Measurements from ENCODE around the gene SUCLA2.

SUCLA2 gene

DNA sequence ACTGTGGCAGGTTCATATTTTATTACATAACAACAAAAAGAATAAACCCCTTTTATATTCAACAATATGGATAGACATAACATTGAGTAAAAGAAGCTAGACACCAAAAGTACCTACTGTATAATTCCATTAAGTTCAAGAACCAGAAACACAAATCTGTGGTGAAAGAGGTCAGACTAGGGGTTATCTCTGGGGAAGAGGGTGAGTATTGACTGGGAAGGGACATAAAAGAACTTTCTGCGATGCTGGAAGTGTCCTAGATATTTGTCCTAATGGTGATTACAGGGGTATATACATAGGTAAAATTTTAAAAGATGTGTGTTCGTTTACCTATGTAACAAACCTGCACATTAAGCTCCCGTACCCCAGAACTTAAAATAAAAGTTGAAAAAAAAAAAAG lies 103.0 kb downstream of the SUCLA2 start:
- Histone ChIP-seq H3K36me3 (ENCODE audit: control insufficient read depth, insufficient read depth, low read length, severe bottlenecking) (peaks cover 2% of the 10 kb centered on the region), H3K4me3 (ENCODE audit: low read length) (no peak overlapping the region), H3K9me3 (ENCODE audit: control insufficient read depth, low read length) (no peaks in the 10 kb centered on the region), H3K4me1 (ENCODE audit: control insufficient read depth, insufficient read depth, low read length) (no peaks in the 10 kb centered on the region), H3K9ac (ENCODE audit: low read length) (no peak overlapping the region), H3K27me3 (replicated peaks; ENCODE audit: control insufficient read depth, insufficient read depth, low read length) (no peaks in the 10 kb centered on the region)
- no peak for DNase-seq (ENCODE audit: low read depth)

DNA sequence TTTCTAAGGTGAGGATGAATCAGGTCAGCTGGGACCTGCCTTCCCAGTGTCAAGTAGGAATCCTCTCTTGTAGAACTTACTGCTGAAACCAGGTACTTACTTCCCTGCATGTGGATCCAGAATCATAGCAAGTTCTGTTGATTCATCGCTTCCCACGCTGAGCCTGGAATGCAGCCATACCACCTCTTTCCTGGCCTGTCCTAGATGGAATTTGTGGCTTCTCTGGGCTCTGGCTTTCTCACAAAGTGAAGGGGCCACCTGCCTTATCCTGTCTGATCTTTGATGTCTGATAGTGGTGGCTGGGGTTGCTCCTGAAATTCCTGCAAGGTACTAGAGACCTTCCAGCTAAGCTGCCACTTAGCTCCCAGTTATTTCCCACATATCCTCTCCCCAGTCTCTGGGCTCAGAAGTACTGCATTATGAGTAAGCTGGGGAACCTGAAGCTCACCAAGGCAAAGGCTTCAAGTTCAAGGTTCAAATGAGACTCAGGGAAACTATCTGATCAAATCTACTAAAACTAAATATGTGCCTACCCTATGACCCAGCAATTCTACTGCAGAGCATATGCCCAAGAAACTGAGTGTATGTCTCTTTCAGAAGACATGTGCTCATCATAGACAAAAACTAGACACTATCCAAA lies 103.5 kb downstream of the SUCLA2 start:
- no peaks in the 10 kb centered on the region for H3K36me3 ChIP-seq (ENCODE audit: control insufficient read depth, insufficient read depth, low read length, severe bottlenecking)
- no peaks in the 10 kb centered on the region for H3K4me1 ChIP-seq (ENCODE audit: control insufficient read depth, insufficient read depth, low read length)
- H3K9ac ChIP-seq (ENCODE audit: low read length) = no peak overlapping the region
- H3K9me3 ChIP-seq (ENCODE audit: control insufficient read depth, low read length) = no peaks in the 10 kb centered on the region
- no peaks in the 10 kb centered on the region for H3K27me3 ChIP-seq (replicated peaks; ENCODE audit: control insufficient read depth, insufficient read depth, low read length)
- no peak overlapping the region for H3K4me3 ChIP-seq (ENCODE audit: low read length)
- DNase-seq (ENCODE audit: low read depth) = no peak

DNA sequence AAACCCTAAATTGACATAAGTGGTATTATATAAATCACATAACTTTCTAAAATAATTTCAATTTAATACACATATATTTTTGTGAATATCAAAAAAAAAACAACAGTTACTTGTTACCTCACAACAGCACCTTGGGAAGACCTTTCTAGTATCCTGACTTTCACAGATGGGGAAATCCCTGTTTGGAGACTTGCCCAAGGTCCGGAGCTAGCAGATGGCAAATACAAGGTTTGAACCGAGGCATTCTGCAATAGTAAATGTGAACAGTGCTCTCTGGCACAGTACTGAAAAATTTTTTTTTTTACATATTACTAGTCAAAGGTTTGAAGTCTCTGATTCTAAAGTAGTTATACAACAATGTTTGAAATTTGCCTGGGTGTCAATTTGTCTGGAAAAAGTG lies 104.5 kb downstream of the SUCLA2 start:
- no peaks in the 10 kb centered on the region for H3K9me3 ChIP-seq (ENCODE audit: control insufficient read depth, low read length)
- no peaks in the 10 kb centered on the region for H3K36me3 ChIP-seq (ENCODE audit: control insufficient read depth, insufficient read depth, low read length, severe bottlenecking)
- no peak overlapping the region for H3K9ac ChIP-seq (ENCODE audit: low read length)
- H3K4me1 ChIP-seq (ENCODE audit: control insufficient read depth, insufficient read depth, low read length) = no peaks in the 10 kb centered on the region
- no peak overlapping the region for H3K4me3 ChIP-seq (ENCODE audit: low read length)
- DNase-seq (ENCODE audit: low read depth) = no peak
- no peaks in the 10 kb centered on the region for H3K27me3 ChIP-seq (replicated peaks; ENCODE audit: control insufficient read depth, insufficient read depth, low read length)

DNA sequence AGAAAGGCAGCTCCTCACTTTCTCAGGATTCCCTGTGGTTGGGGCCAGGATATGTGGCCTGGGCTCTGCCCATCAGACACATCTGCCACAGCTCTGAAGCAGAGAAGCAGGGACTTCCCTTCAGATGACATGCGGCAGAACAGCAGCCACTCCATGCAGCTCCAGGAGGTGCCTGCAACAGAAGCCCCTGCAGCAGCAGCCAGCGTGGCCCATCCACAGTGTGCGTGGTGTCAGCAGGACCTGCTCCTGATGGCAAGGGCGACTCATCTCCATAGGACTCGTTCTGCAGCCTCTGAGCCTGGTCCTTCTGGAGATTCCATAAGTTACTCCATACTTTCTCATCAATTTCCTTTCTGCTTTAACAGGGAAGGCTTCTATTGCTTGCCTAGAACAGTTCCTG lies 105.0 kb downstream of the SUCLA2 start:
- Histone ChIP-seq H3K27me3 (replicated peaks; ENCODE audit: control insufficient read depth, insufficient read depth, low read length) (no peaks in the 10 kb centered on the region), H3K9me3 (ENCODE audit: control insufficient read depth, low read length) (no peaks in the 10 kb centered on the region), H3K4me1 (ENCODE audit: control insufficient read depth, insufficient read depth, low read length) (no peaks in the 10 kb centered on the region), H3K4me3 (ENCODE audit: low read length) (no peak overlapping the region), H3K36me3 (ENCODE audit: control insufficient read depth, insufficient read depth, low read length, severe bottlenecking) (no peaks in the 10 kb centered on the region), H3K9ac (ENCODE audit: low read length) (no peak overlapping the region)
- DNase-seq (ENCODE audit: low read depth) = no peak

DNA sequence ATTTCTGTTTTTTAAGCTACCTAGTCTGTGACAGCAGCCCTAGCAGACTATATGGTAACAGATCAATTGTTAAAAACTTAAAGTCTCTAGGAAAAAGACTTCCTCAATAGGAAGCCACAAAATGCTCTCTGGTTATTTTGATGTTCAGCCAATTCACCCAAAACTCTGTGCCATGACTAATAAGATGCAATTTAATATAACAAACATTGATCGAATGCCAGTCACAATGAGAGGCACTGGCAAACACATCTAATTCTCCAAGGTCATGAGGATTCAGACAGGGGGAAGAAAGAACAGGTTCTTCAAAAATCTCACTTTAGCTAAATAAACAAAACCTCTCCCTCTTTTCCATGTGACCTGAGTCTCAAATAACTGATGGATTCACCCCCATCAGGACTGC lies 107.5 kb downstream of the SUCLA2 start:
- H3K27me3 ChIP-seq (replicated peaks; ENCODE audit: control insufficient read depth, insufficient read depth, low read length) = no peaks in the 10 kb centered on the region
- no peaks in the 10 kb centered on the region for H3K36me3 ChIP-seq (ENCODE audit: control insufficient read depth, insufficient read depth, low read length, severe bottlenecking)
- H3K4me3 ChIP-seq (ENCODE audit: low read length) = no peak overlapping the region
- H3K9ac ChIP-seq (ENCODE audit: low read length) = no peak overlapping the region
- H3K4me1 ChIP-seq (ENCODE audit: control insufficient read depth, insufficient read depth, low read length) = peaks cover 6% of the 10 kb centered on the region
- no peaks in the 10 kb centered on the region for H3K9me3 ChIP-seq (ENCODE audit: control insufficient read depth, low read length)
- DNase-seq (ENCODE audit: low read depth) = no peak

Data from adipocyte (in vitro differentiated cells).